C4-2B (cell line): ENCODE measurements around the gene MAS1L.

ENCODE experiments used
- H3K27ac ChIP-seq: fragments of 450-650 bp; 2 replicates; pipeline ENCODE4 v1.5.1; 2017
- ZFX ChIP-seq: fragments of 450-650 bp; IDR thresholded peaks from 2 replicates; pipeline ENCODE4 v1.6.1; 2017
- TF ChIP-seq, protein P1 (sequence below): fragments of 450-650 bp; conservative IDR thresholded peaks from 2 replicates; pipeline ENCODE4 v1.5.1; 2017; ENCODE audit warnings: mild to moderate bottlenecking

Gene MAS1L

DNA sequence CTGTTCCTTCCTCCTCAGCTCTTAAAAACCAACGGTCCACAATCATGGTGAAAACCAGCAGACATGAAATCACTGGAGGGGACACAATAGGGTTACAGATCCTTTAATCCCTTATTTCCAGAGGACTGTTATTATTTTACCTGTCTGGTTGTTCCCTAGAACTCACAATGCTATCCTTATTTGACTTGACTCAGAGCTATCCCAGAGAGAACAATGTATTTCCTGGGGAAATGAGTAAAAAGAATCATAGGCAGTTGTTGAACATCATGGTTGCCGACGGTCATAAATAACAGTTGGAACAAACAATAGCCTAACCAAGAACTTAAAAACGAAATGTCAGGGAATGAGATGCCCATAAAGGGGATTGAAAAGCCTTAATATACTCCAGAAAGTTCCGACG is 21.5 kb downstream of the MAS1L start:
- TF ChIP-seq ZFX, result no peak
- TF ChIP-seq, protein P1, sequence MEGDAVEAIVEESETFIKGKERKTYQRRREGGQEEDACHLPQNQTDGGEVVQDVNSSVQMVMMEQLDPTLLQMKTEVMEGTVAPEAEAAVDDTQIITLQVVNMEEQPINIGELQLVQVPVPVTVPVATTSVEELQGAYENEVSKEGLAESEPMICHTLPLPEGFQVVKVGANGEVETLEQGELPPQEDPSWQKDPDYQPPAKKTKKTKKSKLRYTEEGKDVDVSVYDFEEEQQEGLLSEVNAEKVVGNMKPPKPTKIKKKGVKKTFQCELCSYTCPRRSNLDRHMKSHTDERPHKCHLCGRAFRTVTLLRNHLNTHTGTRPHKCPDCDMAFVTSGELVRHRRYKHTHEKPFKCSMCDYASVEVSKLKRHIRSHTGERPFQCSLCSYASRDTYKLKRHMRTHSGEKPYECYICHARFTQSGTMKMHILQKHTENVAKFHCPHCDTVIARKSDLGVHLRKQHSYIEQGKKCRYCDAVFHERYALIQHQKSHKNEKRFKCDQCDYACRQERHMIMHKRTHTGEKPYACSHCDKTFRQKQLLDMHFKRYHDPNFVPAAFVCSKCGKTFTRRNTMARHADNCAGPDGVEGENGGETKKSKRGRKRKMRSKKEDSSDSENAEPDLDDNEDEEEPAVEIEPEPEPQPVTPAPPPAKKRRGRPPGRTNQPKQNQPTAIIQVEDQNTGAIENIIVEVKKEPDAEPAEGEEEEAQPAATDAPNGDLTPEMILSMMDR, result no peak
- H3K27ac ChIP-seq, result no peak overlapping the region

DNA sequence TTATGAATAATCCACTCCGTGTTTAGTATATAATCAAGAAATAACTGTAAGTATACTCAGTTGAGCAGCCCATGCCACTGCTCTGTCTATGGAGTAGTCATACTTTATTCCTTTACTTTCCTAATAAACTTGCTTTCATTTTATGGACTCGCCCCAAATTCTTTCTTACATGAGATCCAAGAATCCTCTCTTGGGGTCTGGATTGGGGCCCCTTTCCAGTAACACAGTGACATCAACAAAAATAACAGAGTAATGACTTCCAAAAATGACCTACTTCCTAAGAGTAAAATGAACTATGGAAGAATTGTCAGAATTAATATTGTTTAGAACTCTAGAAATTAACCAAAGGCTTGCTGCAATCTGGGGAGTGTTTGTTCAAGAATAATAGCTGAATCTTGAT is 22.0 kb downstream of the MAS1L start:
- no peak overlapping the region for H3K27ac ChIP-seq
- no peak for TF ChIP-seq ZFX
- TF ChIP-seq, protein P1, result no peak

DNA sequence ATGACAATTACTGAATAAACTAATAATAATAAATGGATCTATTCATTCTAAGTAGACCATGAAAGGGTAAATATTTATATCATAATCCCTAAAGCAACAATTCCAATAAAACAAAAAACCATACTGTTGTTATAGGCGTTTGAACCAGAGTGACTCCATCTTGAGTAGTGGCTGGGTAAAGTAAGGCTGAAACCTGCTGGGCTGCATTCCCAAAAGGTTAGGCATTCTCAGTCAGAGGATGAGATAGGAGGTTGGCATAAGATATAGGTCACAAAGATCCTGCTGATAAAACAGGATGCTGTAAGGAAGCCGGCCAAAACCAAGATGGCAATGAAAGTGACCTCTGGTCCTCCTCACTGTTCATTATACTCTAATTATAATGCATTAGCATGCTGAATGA is 22.5 kb downstream of the MAS1L start:
- no peak for TF ChIP-seq ZFX
- TF ChIP-seq, protein P1, result no peak

DNA sequence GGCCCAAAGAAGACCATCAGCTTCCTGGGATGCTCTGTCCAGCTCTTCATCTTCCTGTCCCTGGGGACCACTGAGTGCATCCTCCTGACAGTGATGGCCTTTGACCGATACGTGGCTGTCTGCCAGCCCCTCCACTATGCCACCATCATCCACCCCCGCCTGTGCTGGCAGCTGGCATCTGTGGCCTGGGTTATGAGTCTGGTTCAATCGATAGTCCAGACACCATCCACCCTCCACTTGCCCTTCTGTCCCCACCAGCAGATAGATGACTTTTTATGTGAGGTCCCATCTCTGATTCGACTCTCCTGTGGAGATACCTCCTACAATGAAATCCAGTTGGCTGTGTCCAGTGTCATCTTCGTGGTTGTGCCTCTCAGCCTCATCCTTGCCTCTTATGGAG is 25.7 kb downstream of the MAS1L start:
- TF ChIP-seq ZFX, result no peak
- TF ChIP-seq, protein P1, result no peak

More for the DNA sequence above, 22.5 kb downstream of the MAS1L start:
- H3K27ac ChIP-seq, result no peak overlapping the region

DNA sequence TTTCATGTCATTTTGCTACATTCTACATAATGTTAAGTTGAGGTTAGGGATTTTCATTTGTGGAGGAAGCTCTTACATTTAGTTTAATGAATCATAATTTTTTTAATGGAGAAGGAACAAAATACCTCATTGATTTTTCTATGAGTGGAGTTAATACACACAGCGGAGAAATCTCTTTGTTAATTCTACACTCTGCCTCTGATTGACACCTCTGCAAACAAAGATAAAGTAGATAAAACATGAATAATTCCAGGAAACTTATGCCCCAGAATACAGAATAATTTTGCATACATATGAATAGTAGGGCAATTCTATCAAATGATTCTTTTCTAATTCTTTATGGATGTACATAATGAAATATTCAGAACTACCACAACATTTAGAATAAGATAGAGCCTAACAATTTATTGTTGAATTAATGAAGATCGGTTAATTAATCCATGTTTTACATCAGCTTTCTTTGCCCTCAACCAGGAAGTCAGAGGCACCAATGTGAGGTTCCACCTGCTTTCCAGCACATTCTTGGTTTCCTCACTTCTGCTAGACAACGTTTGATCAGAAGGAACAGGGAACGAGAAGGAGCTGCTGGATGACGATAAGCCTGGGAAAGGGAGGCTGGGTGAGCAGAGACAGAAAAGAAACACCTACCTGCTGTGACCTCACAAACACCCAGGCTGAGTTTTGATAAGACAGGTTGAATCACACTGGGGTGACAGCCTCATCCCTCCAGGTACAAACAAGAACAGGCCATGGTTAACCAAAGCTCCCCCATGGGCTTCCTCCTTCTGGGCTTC is 26.5 kb downstream of the MAS1L start:
- no peak for TF ChIP-seq ZFX
- TF ChIP-seq, protein P1, result no peak
- H3K27ac ChIP-seq, result no peak overlapping the region

More for the DNA sequence above, 25.7 kb downstream of the MAS1L start:
- H3K27ac ChIP-seq, result no peak overlapping the region

DNA sequence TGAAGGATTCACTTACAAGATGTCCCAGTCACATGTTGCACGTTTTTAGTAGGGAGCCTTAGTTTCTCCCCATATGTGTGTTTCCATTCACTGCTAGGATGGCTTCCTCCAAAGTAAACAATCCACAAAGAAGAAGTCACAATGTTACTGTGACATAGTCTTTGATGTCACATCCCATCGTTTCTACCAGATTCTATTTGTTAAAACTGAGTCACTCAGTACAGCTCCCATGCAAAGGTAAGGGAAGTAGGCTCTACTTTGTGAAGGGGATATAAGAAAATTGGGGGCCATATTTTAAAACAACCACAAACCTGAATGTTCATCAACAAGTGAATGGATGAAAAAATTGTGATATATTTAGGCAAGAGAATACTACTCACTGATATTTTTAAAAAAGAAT is 30.8 kb downstream of the MAS1L start, which contains the start of the genes OR11A1 and OR2H1:
Gene OR11A1 (minus strand): TSS at position 101 of the 400 bp plus-strand sequence. CDS start 29,430 bp downstream, outside the sequence.
Gene OR2H1 (plus strand): TSS at position 185 of the 400 bp plus-strand sequence. CDS start 4,615 bp downstream, outside the sequence.
- TF ChIP-seq, protein P1, result no peak
- no peak for TF ChIP-seq ZFX
- no peak within 1 kb of the TSS for H3K27ac ChIP-seq

DNA sequence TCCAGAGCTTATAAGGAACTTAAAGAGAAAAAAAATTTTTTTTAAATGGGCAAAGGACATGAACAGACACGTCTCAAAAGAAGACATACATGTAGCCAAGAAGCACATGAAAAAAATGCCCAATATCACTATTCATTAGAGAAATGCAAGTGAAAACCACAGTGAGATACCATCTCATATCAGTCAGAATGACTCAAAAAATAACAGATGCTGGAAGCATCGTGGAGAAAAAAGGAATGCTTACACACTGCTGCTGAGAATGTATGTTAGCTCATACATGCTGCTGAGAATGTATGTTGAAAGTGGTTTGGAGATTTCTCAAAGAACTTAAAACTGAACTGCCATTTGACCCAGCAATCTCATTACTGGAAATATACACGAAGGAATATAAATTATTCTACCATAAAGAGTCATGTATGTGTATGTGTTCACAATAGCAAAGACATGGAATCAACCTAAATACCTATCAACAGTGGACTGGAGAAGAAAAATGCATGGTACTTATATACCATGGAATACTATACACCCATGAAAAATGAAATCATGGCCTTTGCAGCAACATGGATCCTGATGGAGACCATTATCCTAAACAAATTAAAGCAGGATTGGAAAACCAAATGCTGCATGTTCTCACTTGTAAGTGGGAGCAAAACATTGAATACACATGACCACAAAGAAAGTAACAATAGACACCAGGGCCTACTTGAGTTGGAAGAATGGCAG is 36.1 kb downstream of the MAS1L start:
- TF ChIP-seq ZFX, result no peak
- TF ChIP-seq, protein P1, result no peak

More for the DNA sequence above, 36.1 kb downstream of the MAS1L start:
- H3K27ac ChIP-seq, result no peak overlapping the region
